ENCODE results near the gene KCNQ5.

DNA sequence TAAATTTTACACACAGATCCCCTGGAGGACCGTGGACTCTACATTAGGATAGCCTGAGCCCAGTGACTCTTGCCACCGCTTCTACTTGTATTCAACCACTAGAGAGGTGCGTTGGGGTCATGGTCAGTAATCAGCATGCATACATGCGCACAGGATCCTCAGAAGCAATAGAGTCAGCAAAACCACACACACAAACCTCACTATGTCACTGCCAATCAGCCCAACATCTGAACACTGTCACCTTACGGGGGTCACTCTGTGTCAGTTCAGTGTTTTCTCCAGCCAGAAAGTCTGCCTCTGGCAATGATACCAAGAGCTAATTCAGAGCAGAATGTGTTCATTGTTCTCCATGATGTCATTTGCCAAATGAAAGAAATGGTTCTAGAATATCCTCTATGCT, 378.1 kb downstream of the KCNQ5 start:
- TF ChIP-seq, protein P1, sequence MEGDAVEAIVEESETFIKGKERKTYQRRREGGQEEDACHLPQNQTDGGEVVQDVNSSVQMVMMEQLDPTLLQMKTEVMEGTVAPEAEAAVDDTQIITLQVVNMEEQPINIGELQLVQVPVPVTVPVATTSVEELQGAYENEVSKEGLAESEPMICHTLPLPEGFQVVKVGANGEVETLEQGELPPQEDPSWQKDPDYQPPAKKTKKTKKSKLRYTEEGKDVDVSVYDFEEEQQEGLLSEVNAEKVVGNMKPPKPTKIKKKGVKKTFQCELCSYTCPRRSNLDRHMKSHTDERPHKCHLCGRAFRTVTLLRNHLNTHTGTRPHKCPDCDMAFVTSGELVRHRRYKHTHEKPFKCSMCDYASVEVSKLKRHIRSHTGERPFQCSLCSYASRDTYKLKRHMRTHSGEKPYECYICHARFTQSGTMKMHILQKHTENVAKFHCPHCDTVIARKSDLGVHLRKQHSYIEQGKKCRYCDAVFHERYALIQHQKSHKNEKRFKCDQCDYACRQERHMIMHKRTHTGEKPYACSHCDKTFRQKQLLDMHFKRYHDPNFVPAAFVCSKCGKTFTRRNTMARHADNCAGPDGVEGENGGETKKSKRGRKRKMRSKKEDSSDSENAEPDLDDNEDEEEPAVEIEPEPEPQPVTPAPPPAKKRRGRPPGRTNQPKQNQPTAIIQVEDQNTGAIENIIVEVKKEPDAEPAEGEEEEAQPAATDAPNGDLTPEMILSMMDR (IDR thresholded peaks at IDR 0.05 in 2 of 3, conservative IDR thresholded peaks at IDR 0.05 in 1 of 3; ENCODE audit: borderline replicate concordance in 1 of 3, insufficient read depth in 1 of 3, low read depth in 2 of 3, low read length in 2 of 3) = no peak
- no peak for TF ChIP-seq POLR2A (IDR thresholded peaks at IDR 0.05; ENCODE audit: borderline replicate concordance, extremely low read depth, insufficient read depth, insufficient read length)
- TF ChIP-seq, protein P2, sequence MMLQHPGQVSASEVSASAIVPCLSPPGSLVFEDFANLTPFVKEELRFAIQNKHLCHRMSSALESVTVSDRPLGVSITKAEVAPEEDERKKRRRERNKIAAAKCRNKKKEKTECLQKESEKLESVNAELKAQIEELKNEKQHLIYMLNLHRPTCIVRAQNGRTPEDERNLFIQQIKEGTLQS (IDR thresholded peaks at IDR 0.05) = no peak
- TF ChIP-seq POLR2AphosphoS5 (IDR thresholded peaks at IDR 0.05; ENCODE audit: low read depth, low read length) = no peak
- TF ChIP-seq EGR1 (IDR thresholded peaks at IDR 0.05; ENCODE audit: low read depth) = no peak
- TF ChIP-seq, protein P3, sequence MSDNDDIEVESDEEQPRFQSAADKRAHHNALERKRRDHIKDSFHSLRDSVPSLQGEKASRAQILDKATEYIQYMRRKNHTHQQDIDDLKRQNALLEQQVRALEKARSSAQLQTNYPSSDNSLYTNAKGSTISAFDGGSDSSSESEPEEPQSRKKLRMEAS (IDR thresholded peaks at IDR 0.05) = no peak
- TF ChIP-seq CEBPB (IDR thresholded peaks at IDR 0.05; ENCODE audit: low read depth) = no peak
- no peak for TF ChIP-seq RAD21 (IDR thresholded peaks at IDR 0.05; ENCODE audit: low read depth)
- no peak for TF ChIP-seq ZFX (IDR thresholded peaks at IDR 0.05)
- no peak for TF ChIP-seq JUND (IDR thresholded peaks at IDR 0.05)
- TF ChIP-seq ZNF274 (IDR thresholded peaks at IDR 0.05; ENCODE audit: low read depth, low read length) = no peak
- no peak for TF ChIP-seq EZH2 (IDR thresholded peaks at IDR 0.05)
- TF ChIP-seq YY1 (IDR thresholded peaks at IDR 0.05; ENCODE audit: extremely low read depth, insufficient replicate concordance, low read depth, low read length) = no peak

All from HCT116 (cell line).